Measurements from ENCODE around the gene SNORC.

- TF ChIP-seq CTCF (IDR thresholded peaks at IDR 0.05; ENCODE audit: insufficient read depth, low read depth, low read length) (no peak), EZH2 (IDR thresholded peaks at IDR 0.05; ENCODE audit: insufficient read depth, low read length) (no peak)
Measured at GRCh38 chr2:232866104-232866503, 4.0 kb upstream of the SNORC start.
